NT2/D1 (cell line): ENCODE data around the gene CCDC177.

ENCODE experiments used
- SUZ12 ChIP-seq: IDR thresholded peaks from 2 replicates; pipeline ENCODE4 v1.6.1; 2011; ENCODE audit not compliant: insufficient read length, insufficient read depth; ENCODE audit errors: extremely low read depth
- YY1 ChIP-seq: IDR thresholded peaks from 2 replicates; pipeline ENCODE4 v1.6.1; 2011; ENCODE audit not compliant: insufficient read length, insufficient read depth
- ZNF274 ChIP-seq: IDR thresholded peaks from 2 replicates; pipeline ENCODE4 v1.6.1; 2011; ENCODE audit warnings: mild to moderate bottlenecking, low read depth, low read length

DNA sequence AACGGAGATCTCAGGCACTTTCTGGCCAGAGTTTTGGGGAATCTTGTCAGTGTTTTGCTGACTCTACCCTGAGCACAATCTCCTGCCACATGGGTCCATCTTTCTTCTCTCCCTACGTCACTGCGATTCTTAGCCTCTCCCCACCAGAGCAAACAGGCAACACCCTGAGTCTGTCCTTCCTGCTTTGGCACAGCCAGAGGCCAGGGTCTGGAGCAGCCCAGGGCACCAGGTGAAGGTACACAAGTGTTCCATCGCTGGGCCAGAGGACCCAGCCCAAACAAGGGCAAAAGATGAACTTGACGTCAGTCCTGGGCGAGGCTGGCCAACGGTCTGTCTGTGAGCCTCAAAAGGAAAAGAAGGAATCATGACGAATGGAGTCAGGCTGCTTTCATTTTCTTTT is 12.7 kb upstream of the CCDC177 start:
- TF ChIP-seq SUZ12 (no peak), ZNF274 (no peak), YY1 (no peak)
